SK-MEL-5 (cell line): ENCODE data around the gene HIPK4. TPM values are rescaled to one million over a fixed set of nuclear protein-coding genes. Genes with fewer than 3 reads are reported as not detected.
A peak's percentile ranks its signal among the peaks of the same experiment; 100 is the strongest.
"Not testable (repeated sequence)": the region's sequence is repeated elsewhere in the genome, so short reads cannot be mapped to it uniquely, and the experiment has no call there.

Experiments used
- DNase-seq: peaks from one replicate; pipeline ENCODE4 v3.0.0-alpha.2; 2016; ENCODE audit warnings: low read depth, low spot score
- in situ Hi-C: cut with HindIII; loops from 2 replicates; pipeline ENCODE4 v1.10.0; 2016; ENCODE audit warnings: low sequenced_read_pairs, high pct_unique_total_duplicates, low pct_unique_long_range_greater_than_20kb
- total RNA-seq: library from RNA; depleted of rRNA; stranded (reverse); fragments of >200 nt; shearing (Covaris generic); gene quantifications from 2 replicates; pipeline ENCODE4 v1.2.3, GENCODE V29; 2014

Gene HIPK4
- total RNA-seq, 1 experiment from 2014 or later = 0.08 TPM

GRCh38 chr19:40378509-40378908, 11.5 kb downstream of the HIPK4 start:
- in situ Hi-C loops = no loop called here
- DNase-seq = no peak

DNA sequence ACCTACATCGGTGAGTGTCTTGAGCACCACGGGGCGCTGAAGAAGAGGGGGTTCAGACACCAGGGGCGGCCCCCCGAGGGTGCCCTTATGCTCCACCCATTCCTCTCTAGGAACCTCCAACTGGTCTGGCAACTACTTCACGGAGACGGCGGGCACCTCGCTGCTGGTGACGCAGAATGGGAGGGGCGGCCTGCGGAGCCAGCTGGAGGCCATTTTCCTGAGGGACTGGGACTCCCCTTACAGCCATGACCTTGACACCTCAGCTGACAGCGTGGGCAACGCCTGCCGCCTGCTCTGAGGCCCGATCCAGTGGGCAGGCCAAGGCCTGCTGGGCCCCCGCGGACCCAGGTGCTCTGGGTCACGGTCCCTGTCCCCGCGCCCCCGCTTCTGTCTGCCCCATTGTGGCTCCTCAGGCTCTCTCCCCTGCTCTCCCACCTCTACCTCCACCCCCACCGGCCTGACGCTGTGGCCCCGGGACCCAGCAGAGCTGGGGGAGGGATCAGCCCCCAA, 12.1 kb downstream of the HIPK4 start:
- in situ Hi-C loops = no loop called here
- no peak for DNase-seq

- no peak for DNase-seq
- in situ Hi-C loops = no loop called here
Observed at GRCh38 chr19:40376286-40376862, 13.6 kb downstream of the HIPK4 start.

DNA sequence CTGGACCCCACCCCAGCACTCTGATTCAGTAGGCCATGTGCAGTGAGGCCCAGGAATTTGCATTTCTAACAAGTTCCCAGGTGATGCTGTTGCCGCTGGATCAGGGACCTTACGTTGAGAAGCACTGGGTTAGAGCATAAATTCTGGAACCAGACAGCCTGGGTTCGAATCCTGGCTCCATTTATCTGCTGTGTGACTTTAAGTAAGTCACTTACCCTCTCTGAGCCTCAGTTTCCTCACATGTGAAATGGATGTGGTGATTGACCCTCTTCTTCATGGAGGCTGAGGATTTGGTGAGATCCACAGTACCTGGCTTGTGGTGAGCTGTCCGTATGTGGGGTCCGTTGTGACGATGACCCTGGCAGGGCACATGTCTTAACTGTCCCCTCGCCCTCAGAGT, 15.9 kb downstream of the HIPK4 start:
- in situ Hi-C loops = no loop called here

DNA sequence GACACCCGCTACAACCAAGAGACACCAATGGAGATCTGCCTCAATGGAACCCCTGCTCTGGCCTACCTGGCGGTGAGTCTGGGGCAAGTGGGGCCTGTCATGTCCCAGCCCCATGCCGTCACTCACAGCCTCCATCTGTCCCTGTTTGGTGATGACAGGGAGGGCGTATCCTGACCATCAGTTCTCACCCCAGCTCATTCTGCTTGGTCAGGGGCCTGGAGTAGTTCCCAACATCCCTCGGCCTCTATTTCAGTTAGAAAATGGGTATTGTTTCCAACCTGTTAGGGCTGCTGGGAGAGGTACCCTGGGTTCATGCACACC, 18.2 kb downstream of the HIPK4 start:
- DNase-seq = no peak
- in situ Hi-C loops = no loop called here

More for the DNA sequence above, 15.9 kb downstream of the HIPK4 start:
- no peak for DNase-seq

GRCh38 chr19:40370997-40371801, 18.8 kb downstream of the HIPK4 start:
- in situ Hi-C loops = no loop called here
- no peak for DNase-seq

DNA sequence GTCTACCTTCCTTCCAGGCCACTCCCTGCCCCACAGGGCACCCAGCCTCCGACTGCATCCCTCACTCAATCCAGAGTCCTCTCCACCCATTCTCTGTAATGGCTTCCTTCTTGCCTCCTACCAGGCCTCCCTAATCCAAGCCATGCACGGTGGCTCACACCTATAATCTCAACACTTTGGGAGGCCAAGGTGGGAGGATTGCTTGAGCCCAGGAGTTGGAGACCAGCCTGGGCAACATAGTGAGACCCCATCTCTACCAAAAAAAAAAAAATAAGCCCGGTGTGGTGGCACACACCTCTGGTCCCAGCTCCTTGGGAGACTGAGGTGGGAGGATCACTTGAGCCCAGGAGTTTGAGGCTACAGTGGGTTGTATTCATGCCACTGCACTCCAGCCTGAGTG, 19.7 kb downstream of the HIPK4 start:
- DNase-seq, in situ Hi-C loops: not testable (repeated sequence)

GRCh38 chr19:40369797-40370196, 20.2 kb downstream of the HIPK4 start:
- DNase-seq = no peak
- in situ Hi-C loops = no loop called here

DNA sequence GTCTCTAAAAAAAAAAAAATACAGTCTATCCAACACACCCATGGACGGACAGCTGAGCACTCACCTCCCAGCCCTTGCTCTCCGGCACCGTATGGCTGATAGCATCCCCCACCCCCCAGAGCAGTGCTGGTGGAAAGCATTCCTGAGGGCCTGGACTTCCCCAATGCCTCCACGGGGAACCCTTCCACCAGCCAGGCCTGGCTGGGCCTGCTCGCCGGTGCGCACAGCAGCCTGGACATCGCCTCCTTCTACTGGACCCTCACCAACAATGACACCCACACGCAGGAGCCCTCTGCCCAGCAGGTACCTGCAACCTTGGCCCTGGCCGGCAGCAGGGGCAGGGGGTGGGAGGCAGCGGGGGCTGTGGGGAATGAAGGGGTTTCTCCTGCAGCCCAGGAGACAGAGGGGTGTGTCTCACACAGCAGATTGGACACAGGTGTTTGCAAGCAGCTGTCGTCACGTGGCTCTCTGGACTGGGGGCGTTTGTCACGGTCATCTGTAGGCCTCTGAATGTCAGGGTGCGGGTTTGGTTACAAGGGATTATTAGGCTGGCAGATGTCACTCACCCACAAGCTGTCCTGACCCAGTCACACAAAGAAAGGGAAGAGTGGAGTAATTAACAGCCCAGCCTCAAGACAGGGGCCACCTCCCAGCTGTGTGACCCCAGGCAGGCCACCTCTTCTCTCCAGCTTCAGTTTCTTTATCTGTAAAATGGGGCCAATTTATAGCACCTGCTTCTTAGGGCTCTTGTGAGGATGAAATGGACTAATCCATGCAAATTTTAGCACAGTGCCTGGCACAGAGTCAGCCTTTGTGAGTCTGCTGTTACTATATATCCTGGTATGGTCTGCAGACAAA, 22.2 kb downstream of the HIPK4 start:
- no peak for DNase-seq
- in situ Hi-C loops = no loop called here

- in situ Hi-C loops = no loop called here
- no peak for DNase-seq
Observed at GRCh38 chr19:40366697-40367561, 23.1 kb downstream of the HIPK4 start.

- in situ Hi-C loops = no loop called here
- peak; percentile 27 for DNase-seq
Observed at GRCh38 chr19:40365613-40366401, 24.2 kb downstream of the HIPK4 start.

GRCh38 chr19:40365010-40365409, 25.0 kb downstream of the HIPK4 start:
- no peak for DNase-seq
- in situ Hi-C loops = no loop called here

DNA sequence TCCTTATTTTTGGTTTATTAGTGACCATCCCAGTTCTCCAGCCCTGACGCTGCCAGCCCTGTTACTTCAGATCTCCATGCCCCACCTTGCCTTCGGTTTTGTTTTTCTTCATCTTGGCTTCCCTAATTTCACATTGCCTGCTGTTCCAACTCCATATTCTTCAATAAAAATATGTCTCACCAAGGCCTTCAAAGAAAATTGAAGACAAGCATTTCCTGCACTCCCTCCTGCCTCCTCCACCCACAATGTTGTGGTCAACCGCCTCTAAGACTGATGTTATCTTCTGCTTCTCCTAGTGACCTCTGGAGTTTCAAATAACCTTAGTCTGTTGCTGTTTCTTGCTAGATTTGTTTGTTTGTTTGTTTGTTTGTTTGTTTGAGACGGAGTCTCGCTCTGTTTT, 26.9 kb downstream of the HIPK4 start:
- DNase-seq = no peak
- in situ Hi-C loops = no loop called here

- DNase-seq = no peak
- in situ Hi-C loops = no loop called here
Observed at GRCh38 chr19:40362160-40362559, 27.8 kb downstream of the HIPK4 start.

DNA sequence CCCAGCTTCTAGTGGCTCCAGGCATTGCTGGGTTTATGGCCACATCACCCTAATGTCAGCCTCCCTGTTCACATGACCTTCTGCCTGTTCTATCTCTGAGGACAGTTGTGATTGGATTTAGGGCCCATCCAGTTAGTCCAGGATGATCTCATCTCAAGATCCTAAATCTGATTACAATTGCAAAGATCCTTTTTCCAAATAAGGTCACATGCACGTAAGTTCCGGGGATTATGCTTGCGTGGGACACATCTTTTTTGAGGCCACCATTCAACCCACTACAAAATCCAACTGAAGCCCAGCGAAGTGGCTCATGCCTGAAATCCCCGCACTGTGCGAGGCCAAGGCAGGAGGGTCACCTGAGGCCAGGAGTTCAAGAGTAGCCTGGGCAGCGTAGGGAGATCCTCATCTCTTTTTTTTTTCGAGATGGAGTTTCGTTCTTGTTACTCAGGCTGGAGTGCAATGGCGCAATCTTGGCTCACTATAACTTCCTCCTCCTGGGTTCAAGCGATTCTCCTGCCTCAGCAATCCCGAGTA, 29.2 kb downstream of the HIPK4 start:
- no peak for DNase-seq
- in situ Hi-C loops = no loop called here

DNA sequence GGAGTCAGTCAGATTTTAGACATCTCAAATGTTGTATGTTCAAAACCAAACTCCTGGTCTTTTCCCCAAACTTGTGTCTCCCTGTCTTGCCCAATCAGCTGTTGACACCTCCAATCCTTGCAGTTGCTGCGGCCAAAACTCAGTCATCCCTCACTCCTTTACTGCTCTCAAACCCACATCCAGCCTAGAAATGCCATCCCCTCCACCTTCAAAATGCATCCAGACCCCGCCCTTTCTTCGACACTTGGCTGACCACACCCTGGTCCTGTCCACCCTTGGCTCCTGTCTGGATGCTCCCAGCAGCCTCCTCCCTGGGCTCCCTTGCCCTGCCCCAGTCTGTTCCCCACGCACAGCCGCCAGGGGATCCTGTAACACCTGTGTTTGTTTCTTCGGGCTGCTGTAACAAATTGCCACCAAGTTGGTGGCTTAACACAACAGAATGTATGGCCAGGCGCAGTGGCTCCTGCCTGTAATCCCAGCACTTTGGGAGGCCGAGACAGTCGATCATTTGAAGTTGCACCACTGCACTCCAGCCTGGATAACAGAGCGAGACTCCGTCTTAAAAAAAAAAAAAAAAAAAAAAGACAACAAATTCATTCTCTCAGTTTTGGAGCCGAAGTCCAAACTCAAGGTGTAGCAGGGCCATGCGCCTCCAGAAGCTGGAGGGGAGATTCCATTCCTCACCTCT, 29.8 kb downstream of the HIPK4 start:
- no peak for DNase-seq
- in situ Hi-C loops = no loop called here
